ENCODE results near the gene STAM. TPM values are rescaled to one million over a fixed set of nuclear protein-coding genes. Genes with fewer than 3 reads are reported as not detected.

The STAM gene
- total RNA-seq, 4 donors from 2014 or later: 15.6 to 18.8 (median 17.4) TPM

GRCh38 chr10:17606547-17607040 is 37.4 kb upstream of the STAM start:
- intact Hi-C loops (cut with DNase I): loop anchor here (2.0 to 5.0 kb wide), 2 partner anchors 36 to 134 kb away; partner anchors contain the start of gene STAM

GRCh38 chr10:17607060-17607459 is 36.9 kb upstream of the STAM start:
- H3K27ac ChIP-seq (replicated peaks in 1 of 4): no peak overlapping the region
- 49% methylated on average over 2 of the region's 2 CpGs for WGBS
- peaks cover 0 to 14% (median under 1%) of the 10 kb centered on the region in 4 donors for H3K36me3 ChIP-seq
- TF ChIP-seq POLR2AphosphoS5 (IDR thresholded peaks at IDR 0.05) (no peak), POLR2A (IDR thresholded peaks at IDR 0.05; ENCODE audit: low read depth) (no peak), EP300 (IDR thresholded peaks at IDR 0.05) (no peak), CTCF (IDR thresholded peaks at IDR 0.05) (no peak)
- intact Hi-C loops (cut with DNase I): loop anchor here (2.0 to 5.0 kb wide), 2 partner anchors 35 to 134 kb away; partner anchors contain the start of gene STAM
- no peaks in the 10 kb centered on the region for H3K9me3 ChIP-seq
- H3K4me1 ChIP-seq: peaks cover 6 to 21% (median 19%) of the 10 kb centered on the region in 4 donors
- DNase-seq (ENCODE audit: extremely low spot score): no peak
- no peaks in the 10 kb centered on the region for H3K27me3 ChIP-seq
- H3K4me3 ChIP-seq: no peak overlapping the region

More at GRCh38 chr10:17606547-17607040, 37.4 kb upstream of the STAM start:
- WGBS: 63% methylated on average over 3 of the region's 3 CpGs
- TF ChIP-seq POLR2A (IDR thresholded peaks at IDR 0.05; ENCODE audit: low read depth): no peak
- TF ChIP-seq CTCF (IDR thresholded peaks at IDR 0.05): no peak
- TF ChIP-seq POLR2AphosphoS5 (IDR thresholded peaks at IDR 0.05): no peak
- TF ChIP-seq EP300 (IDR thresholded peaks at IDR 0.05): no peak
- Histone ChIP-seq H3K27me3 (no peaks in the 10 kb centered on the region), H3K9me3 (no peaks in the 10 kb centered on the region), H3K27ac (replicated peaks in 1 of 4) (no peak overlapping the region), H3K36me3 (peaks cover 0 to 16% (median 5%) of the 10 kb centered on the region in 4 donors), H3K4me3 (no peak overlapping the region), H3K4me1 (peaks cover 6 to 21% (median 19%) of the 10 kb centered on the region in 4 donors)
- DNase-seq (ENCODE audit: extremely low spot score): no peak

DNA sequence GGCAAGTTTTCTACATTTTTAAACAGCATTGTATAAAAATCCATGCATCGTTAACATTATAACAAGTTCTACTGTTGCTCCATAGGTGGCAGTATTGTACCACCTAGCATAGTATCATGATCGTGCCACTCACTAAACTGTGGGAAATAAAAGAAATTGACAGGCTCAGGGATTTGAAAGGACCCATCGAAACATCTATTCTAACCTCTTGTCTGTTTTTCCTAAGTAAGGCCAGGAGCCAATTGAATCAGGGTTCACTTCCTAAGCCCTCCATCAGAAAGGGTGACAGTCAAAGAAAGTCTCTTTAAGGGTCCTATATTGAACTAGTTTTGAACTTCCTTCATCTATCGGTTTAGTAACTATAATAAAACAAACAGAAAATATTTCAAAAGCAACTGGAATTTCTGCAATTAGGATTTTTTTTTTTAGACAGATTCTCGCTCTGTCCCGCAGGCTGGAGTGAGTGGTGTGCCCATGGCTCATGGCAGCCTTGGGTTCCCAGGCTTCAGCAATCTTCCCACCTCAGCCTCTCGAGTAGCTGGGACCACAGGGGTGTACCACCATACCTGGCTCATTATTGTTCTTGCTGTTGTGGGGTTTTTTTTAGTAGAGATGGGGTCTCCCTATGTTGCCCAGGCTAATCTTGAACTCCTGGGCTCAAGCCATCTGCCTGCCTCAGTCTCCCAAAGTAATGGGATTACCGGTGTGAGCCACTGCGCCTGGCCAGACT is 36.2 kb upstream of the STAM start:
- no peak for DNase-seq (ENCODE audit: extremely low spot score)
- no peak overlapping the region for H3K4me3 ChIP-seq
- H3K27ac ChIP-seq (replicated peaks in 1 of 4): no peak overlapping the region
- H3K36me3 ChIP-seq: peaks cover 0 to 6% (median 0%) of the 10 kb centered on the region in 4 donors
- WGBS: 59% methylated on average over 9 of the region's 9 CpGs
- intact Hi-C loops (cut with DNase I): loop anchor here (2.0 to 5.0 kb wide), 2 partner anchors 35 to 133 kb away; partner anchors contain the start of gene STAM
- peaks cover 6 to 21% (median 19%) of the 10 kb centered on the region in 4 donors for H3K4me1 ChIP-seq
- no peak for TF ChIP-seq POLR2AphosphoS5 (IDR thresholded peaks at IDR 0.05)
- peak; percentile 75 to 89 (median 84) for TF ChIP-seq CTCF (IDR thresholded peaks at IDR 0.05)
- TF ChIP-seq POLR2A (IDR thresholded peaks at IDR 0.05; ENCODE audit: low read depth): no peak
- TF ChIP-seq EP300 (IDR thresholded peaks at IDR 0.05): no peak
- H3K9me3 ChIP-seq: no peaks in the 10 kb centered on the region
- H3K27me3 ChIP-seq: no peaks in the 10 kb centered on the region

DNA sequence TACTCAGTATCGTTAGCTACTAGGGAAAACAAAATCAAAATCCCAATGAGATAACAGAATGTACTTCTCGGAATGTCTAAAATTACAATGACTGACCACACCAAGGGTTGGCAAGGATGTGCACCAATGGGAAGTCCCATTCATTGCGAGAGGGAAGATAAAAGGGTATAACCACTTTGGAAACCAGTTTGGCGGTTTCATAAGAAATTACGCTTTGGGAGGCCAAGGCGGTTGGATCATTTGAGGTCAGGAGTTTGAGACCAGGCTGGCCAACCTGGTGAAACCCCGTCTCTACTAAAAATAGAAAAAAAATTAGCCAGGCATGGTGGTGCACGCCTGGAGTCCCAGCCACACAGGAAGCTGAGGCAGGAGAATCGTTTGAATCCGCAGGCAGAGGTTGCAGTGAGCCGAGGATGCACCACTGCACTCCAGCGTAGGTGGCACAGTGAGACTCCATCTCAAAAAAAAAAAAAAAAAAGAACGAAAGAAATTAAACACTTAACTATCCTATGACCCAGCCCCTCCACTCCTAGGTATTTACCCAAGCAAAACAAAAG is 34.4 kb upstream of the STAM start:
- no peak for DNase-seq (ENCODE audit: extremely low spot score)
- Histone ChIP-seq H3K27ac (replicated peaks in 1 of 4) (no peak overlapping the region), H3K36me3 (peaks cover 0 to 5% (median 0%) of the 10 kb centered on the region in 4 donors), H3K4me1 (peaks cover 6 to 34% (median 31%) of the 10 kb centered on the region in 4 donors), H3K27me3 (no peaks in the 10 kb centered on the region), H3K9me3 (no peaks in the 10 kb centered on the region), H3K4me3 (no peak overlapping the region)
- intact Hi-C loops (cut with DNase I): loop anchor here (5.0 kb wide), 1 partner anchor 33 kb away; the partner anchor contains the start of gene STAM
- WGBS: 86% methylated on average over 13 of the region's 13 CpGs
- TF ChIP-seq POLR2A (IDR thresholded peaks at IDR 0.05; ENCODE audit: low read depth): no peak
- TF ChIP-seq POLR2AphosphoS5 (IDR thresholded peaks at IDR 0.05): no peak
- no peak for TF ChIP-seq EP300 (IDR thresholded peaks at IDR 0.05)
- no peak for TF ChIP-seq CTCF (IDR thresholded peaks at IDR 0.05)

Measured in esophagus muscularis mucosa (tissue), 4 donors.